Ishikawa (cell line): ENCODE data around the gene EVL.

ENCODE experiments used
- EGR1 ChIP-seq: IDR thresholded peaks from 2 replicates; pipeline ENCODE4 v1.6.1; 2012
- EP300 ChIP-seq: IDR thresholded peaks from 2 replicates; pipeline ENCODE4 v1.6.1; 2012; ENCODE audit warnings: borderline replicate concordance
- FOXM1 ChIP-seq: IDR thresholded peaks from 2 replicates; pipeline ENCODE4 v1.6.1; 2012; ENCODE audit warnings: low read depth, borderline replicate concordance
- MAX ChIP-seq: IDR thresholded peaks from 2 replicates; pipeline ENCODE4 v1.6.1; 2012
- NFIC ChIP-seq: IDR thresholded peaks from 2 replicates; pipeline ENCODE4 v1.6.1; 2012
- REST ChIP-seq: IDR thresholded peaks from 2 replicates; pipeline ENCODE4 v1.6.1; 2012; ENCODE audit warnings: low read depth, mild to moderate bottlenecking
- TCF12 ChIP-seq: IDR thresholded peaks from 2 replicates; pipeline ENCODE4 v1.6.1; 2012; ENCODE audit warnings: low read depth
- YY1 ChIP-seq: IDR thresholded peaks from 2 replicates; pipeline ENCODE4 v1.6.1; 2012; ENCODE audit warnings: low read depth
- ZBTB7A ChIP-seq: IDR thresholded peaks from 2 replicates; pipeline ENCODE4 v1.6.1; 2012; ENCODE audit warnings: low read depth

- TF ChIP-seq EGR1 = no peak
- TF ChIP-seq EP300 = no peak
- TF ChIP-seq MAX = no peak
- no peak for TF ChIP-seq YY1
- no peak for TF ChIP-seq TCF12
- TF ChIP-seq REST = no peak
- TF ChIP-seq ZBTB7A = no peak
- TF ChIP-seq FOXM1 = no peak
- no peak for TF ChIP-seq NFIC
These were observed 25.3 kb upstream of the EVL start for GRCh38 chr14:100039903-100040302.
